Psoas muscle (tissue), 8 donors: Measurements from ENCODE around the gene MMADHC. TPM values are rescaled to one million over a fixed set of nuclear protein-coding genes. Genes with fewer than 3 reads are reported as not detected.

Source experiments
- ATAC-seq, 4 donors: fragments of 200-7000 bp; cut with Tn5 transposase; one replicate each; pipeline ENCODE4 v1.9.1; 2020; ENCODE audit warnings: moderate library complexity in 3 of 4, mild to moderate bottlenecking in 2 of 4
- DNase-seq, 2 donors: peaks; one replicate each; pipeline ENCODE4 v3.0.0-alpha.2; 2020
- H3K27ac ChIP-seq: fragments of 200-600 bp; one replicate; pipeline ENCODE4 v1.8.0; 2022
- H3K27me3 ChIP-seq, 3 donors: fragments of 200-600 bp in 1 of 3; one replicate each; pipeline versions ENCODE4 v1.6.1 to v1.8.0; 2013 to 2022; ENCODE audit warnings: low read length in 2 of 3, mild to moderate bottlenecking in 2 of 3, moderate library complexity in 1 of 3; ENCODE audit not compliant: insufficient read depth in 3 of 3
- H3K36me3 ChIP-seq, 2 donors: fragments of 200-600 bp in 1 of 2; one replicate each; pipeline versions ENCODE4 v1.6.1 to v1.8.0; 2013 to 2022; ENCODE audit warnings: low read depth in 1 of 2, mild to moderate bottlenecking in 1 of 2, moderate library complexity in 1 of 2; ENCODE audit not compliant: insufficient read depth in 1 of 2
- H3K4me1 ChIP-seq: fragments of 200-600 bp; one replicate; pipeline ENCODE4 v1.8.0; 2022
- H3K4me3 ChIP-seq: fragments of 200-600 bp; one replicate; pipeline ENCODE4 v1.8.0; 2022; ENCODE audit warnings: mild to moderate bottlenecking
- H3K9me3 ChIP-seq: fragments of 200-600 bp; one replicate; pipeline ENCODE4 v1.8.0; 2022
- CTCF ChIP-seq: fragments of 200-600 bp; IDR thresholded peaks from one replicate; pipeline ENCODE4 v1.8.0; 2022; ENCODE audit warnings: antibody characterized with exemption
- WGBS, 3 donors: extraction: QIAGEN DNeasy Blood & Tissue Kit; methylation state at CpG; one replicate each; pipeline versions ENCODE4 v1.1.6 to v1.1.7; 2013; 5-methylcytosine and 5-hydroxymethylcytosine counted together
- intact Hi-C, 2 donors: fragments of 100-400 bp; cut with DNase I; formaldehyde crosslinking; loops; one replicate each; pipeline versions ENCODE4 v1.11.0 to v1.14.2; 2022
- polyA plus RNA-seq, 3 donors: library from polyadenylated mRNA; stranded (reverse); fragments of 200-250 nt; gene quantifications; one replicate each; pipeline ENCODE4 v1.2.3, GENCODE V29; 2013
- total RNA-seq, 4 donors: library from RNA; stranded (reverse); fragmentation: NEBNext Ultra II Directional in 2 of 4; extraction: Animal tissue kit (Norgen Biotek cat#: 25700) in 2 of 4; gene quantifications; one replicate each; pipeline versions ENCODE4 v1.2.1 to v1.2.4, GENCODE V29; 2021 to 2023
- donor health status: healthy with polysubstance abuse.
- donor health status: DM: no; HTN: no; CAD: no; lungs with moderate emphysema.
- donor health status: Bipolar disorder and iron deficiency.
- donor health status: healthy.
- donor health status: DM: yes; HTN: yes; CAD: no.
- donor health status: DM: no; HTN: no; CAD: no.
- donor health status: DM: no; HTN: no; CAD: no.
- donor health status: DM: yes; HTN: yes; CAD: no.

MMADHC gene
- total and polyA plus RNA-seq, 7 donors = 126 to 205 (median 165) TPM

GRCh38 chr2:149536649-149537048 lies 50.9 kb downstream of the MMADHC start:
- Histone ChIP-seq H3K4me1 (no peaks in the 10 kb centered on the region), H3K4me3 (no peak overlapping the region), H3K36me3 (no peaks in the 10 kb centered on the region), H3K9me3 (no peaks in the 10 kb centered on the region), H3K27me3 (no peaks in the 10 kb centered on the region), H3K27ac (no peak overlapping the region)
- no peak for TF ChIP-seq CTCF
- ATAC-seq (no peak), DNase-seq (no peak)
- intact Hi-C loops = no loop called here

GRCh38 chr2:149534674-149535073 lies 52.9 kb downstream of the MMADHC start:
- H3K9me3 ChIP-seq = no peaks in the 10 kb centered on the region
- 83 to 90% (median 85%) methylated on average over 7 of the region's 7 CpGs for WGBS, 3 donors

GRCh38 chr2:149528983-149529382 lies 58.6 kb downstream of the MMADHC start:
- Histone ChIP-seq H3K27me3 (no peaks in the 10 kb centered on the region), H3K27ac (no peak overlapping the region), H3K4me1 (no peaks in the 10 kb centered on the region), H3K4me3 (no peak overlapping the region), H3K9me3 (no peaks in the 10 kb centered on the region), H3K36me3 (no peaks in the 10 kb centered on the region)
- DNase-seq (no peak), ATAC-seq (no peak)
- WGBS, 3 donors = 41 to 50% (median 47%) methylated on average over 3 of the region's 3 CpGs
- intact Hi-C loops = no loop called here
- no peak for TF ChIP-seq CTCF

More at GRCh38 chr2:149534674-149535073, 52.9 kb downstream of the MMADHC start:
- no peaks in the 10 kb centered on the region for H3K36me3 ChIP-seq
- ATAC-seq (no peak), DNase-seq (no peak)
- no peaks in the 10 kb centered on the region for H3K4me1 ChIP-seq
- TF ChIP-seq CTCF = no peak
- no peaks in the 10 kb centered on the region for H3K27me3 ChIP-seq
- no peak overlapping the region for H3K27ac ChIP-seq
- intact Hi-C loops = no loop called here
- H3K4me3 ChIP-seq = no peak overlapping the region

- TF ChIP-seq CTCF = no peak
- no peaks in the 10 kb centered on the region for H3K36me3 ChIP-seq
- H3K9me3 ChIP-seq = no peaks in the 10 kb centered on the region
- no peaks in the 10 kb centered on the region for H3K27me3 ChIP-seq
- H3K4me3 ChIP-seq = no peak overlapping the region
- H3K27ac ChIP-seq = no peak overlapping the region
- no peak for ATAC-seq
- no peaks in the 10 kb centered on the region for H3K4me1 ChIP-seq
- 70 to 75% (median 71%) methylated on average over 7 of the region's 7 CpGs for WGBS, 3 donors
- no peak for DNase-seq
- intact Hi-C loops = no loop called here
These were observed 59.4 kb downstream of the MMADHC start for GRCh38 chr2:149527998-149528755.

- no peak overlapping the region for H3K27ac ChIP-seq
- intact Hi-C loops = no loop called here
- no peak overlapping the region for H3K4me3 ChIP-seq
- 76 to 95% (median 89%) methylated on average over 2 of the region's 2 CpGs for WGBS, 3 donors
- H3K27me3 ChIP-seq = no peaks in the 10 kb centered on the region
- H3K36me3 ChIP-seq = no peaks in the 10 kb centered on the region
- no peak for TF ChIP-seq CTCF
- DNase-seq (no peak), ATAC-seq (no peak)
- H3K9me3 ChIP-seq = no peaks in the 10 kb centered on the region
- H3K4me1 ChIP-seq = no peaks in the 10 kb centered on the region
These were observed 60.9 kb downstream of the MMADHC start for GRCh38 chr2:149526689-149527088.
